IPS DF 4.7 (cell line): ENCODE data around the gene CHD1.
A peak's percentile ranks its signal among the peaks of the same experiment; 100 is the strongest.

Experiments
- DNase-seq: peaks from one replicate; pipeline ENCODE4 v3.0.0-alpha.2; 2013; ENCODE audit warnings: low spot score; ENCODE audit errors: extremely low read depth

The CHD1 gene

GRCh38 chr5:98904780-98905179, 24.0 kb downstream of the CHD1 start:
- no peak for DNase-seq

GRCh38 chr5:98902733-98903132, 26.1 kb downstream of the CHD1 start:
- no peak for DNase-seq

DNA sequence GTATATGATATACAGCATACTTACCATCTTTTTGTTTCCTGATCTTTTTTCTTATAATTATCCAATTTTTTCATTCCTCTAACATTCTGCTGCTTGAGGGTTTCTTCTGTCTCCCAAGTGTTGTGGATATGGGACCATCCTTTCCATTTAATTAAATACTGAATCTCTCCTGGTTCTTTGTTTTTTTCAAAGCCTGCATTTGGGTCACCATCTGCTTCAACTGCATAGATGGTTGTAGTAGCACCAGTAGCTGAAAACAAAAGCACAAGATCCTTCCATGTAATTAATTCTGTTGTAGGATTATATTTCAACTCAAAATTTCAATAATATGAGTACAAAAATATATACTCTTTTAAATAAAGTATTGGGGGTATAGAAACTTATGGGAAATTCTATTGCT, 29.4 kb downstream of the CHD1 start:
- no peak for DNase-seq

- no peak for DNase-seq
Observed at GRCh38 chr5:98898743-98899142, 30.1 kb downstream of the CHD1 start.

- no peak for DNase-seq
Observed at GRCh38 chr5:98891591-98891990, 37.2 kb downstream of the CHD1 start.

- no peak for DNase-seq
Observed at GRCh38 chr5:98880598-98880997, 48.2 kb downstream of the CHD1 start.

DNA sequence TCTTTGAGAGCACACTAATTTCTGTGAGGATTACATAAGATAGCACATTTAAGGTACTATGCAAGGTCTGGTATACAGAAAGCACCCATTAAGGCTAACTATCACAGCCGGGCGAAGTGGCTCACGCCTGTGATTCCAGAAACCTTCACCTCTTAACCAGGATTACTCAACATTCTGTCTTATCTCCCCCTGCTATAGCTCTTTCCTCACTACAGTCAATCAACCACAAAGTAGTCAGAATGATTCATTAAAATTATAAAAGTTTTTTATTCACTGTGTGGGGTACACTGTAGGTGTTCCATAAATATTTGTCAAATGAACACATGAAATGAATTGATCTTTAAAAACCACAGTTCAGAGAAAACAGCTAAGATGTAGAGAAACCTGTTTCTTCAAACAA, 48.7 kb downstream of the CHD1 start:
- no peak for DNase-seq

DNA sequence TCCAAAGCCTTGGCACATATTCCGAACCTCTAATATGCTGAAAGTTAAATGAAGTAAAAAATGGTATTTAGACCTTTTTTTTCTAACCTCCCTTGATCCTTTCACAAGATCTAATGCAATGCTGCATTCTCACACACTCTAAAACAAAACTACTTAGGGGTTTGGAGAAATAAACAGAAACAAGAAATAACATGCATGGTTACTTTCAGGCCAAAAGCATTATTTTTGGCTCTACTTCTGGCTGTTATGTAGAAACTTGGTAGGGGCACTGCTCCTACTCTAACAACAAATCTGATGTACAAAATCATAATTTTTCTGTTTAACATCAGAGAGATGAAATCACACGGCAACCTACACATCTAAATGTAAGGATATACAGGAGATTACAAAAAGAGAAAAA, 51.2 kb downstream of the CHD1 start:
- no peak for DNase-seq

GRCh38 chr5:98872674-98873073, 56.1 kb downstream of the CHD1 start:
- no peak for DNase-seq

GRCh38 chr5:98865690-98866089, 63.1 kb downstream of the CHD1 start:
- DNase-seq = no peak

GRCh38 chr5:98847054-98847453, 81.8 kb downstream of the CHD1 start:
- DNase-seq = no peak

DNA sequence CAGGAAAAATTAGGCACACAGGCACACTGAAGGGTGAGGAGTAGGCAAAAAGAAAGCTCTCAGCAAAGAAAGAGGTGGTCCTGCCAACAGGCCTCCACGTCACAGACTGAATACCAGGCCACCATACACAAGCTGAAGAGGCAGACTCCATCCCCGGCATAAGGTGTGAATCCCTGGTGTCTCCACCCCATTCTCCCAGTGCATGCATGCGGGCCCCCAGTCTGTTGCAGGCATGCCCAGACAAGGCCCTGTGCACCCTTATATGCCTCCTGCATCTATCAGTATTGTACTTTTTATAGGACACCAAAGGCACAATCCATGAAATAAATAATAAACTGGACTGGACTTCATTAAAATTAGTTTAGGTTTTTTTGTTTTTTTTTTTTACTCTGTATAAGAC, 82.3 kb downstream of the CHD1 start:
- no peak for DNase-seq

GRCh38 chr5:98845878-98846277, 82.9 kb downstream of the CHD1 start:
- DNase-seq = no peak

- DNase-seq = no peak
Observed at GRCh38 chr5:98844865-98845264, 83.9 kb downstream of the CHD1 start.

DNA sequence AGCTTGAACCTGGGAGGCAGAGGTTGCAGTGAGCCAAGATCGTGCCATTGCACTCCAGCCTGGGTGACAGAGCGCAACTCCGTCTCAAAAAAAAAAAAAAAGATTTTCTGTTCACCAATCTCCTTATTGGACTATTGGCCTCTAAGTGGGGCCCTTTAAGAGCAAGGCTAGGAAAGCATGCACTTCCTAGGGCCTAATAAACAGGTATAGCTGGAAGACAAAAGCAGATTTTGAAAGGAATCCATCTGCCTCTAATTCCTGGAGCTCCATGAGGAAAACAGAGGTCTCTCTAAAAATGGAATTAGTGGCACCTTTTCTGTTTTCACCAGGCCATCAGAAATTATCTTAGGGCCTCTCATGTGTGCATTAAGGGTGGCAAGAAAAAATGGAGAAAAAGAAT, 85.3 kb downstream of the CHD1 start:
- DNase-seq = no peak

- no peak for DNase-seq
Observed at GRCh38 chr5:98840946-98841345, 87.9 kb downstream of the CHD1 start.

GRCh38 chr5:98839469-98840383, 89.1 kb downstream of the CHD1 start:
- no peak for DNase-seq

GRCh38 chr5:98836175-98836574, 92.6 kb downstream of the CHD1 start:
- DNase-seq = no peak

DNA sequence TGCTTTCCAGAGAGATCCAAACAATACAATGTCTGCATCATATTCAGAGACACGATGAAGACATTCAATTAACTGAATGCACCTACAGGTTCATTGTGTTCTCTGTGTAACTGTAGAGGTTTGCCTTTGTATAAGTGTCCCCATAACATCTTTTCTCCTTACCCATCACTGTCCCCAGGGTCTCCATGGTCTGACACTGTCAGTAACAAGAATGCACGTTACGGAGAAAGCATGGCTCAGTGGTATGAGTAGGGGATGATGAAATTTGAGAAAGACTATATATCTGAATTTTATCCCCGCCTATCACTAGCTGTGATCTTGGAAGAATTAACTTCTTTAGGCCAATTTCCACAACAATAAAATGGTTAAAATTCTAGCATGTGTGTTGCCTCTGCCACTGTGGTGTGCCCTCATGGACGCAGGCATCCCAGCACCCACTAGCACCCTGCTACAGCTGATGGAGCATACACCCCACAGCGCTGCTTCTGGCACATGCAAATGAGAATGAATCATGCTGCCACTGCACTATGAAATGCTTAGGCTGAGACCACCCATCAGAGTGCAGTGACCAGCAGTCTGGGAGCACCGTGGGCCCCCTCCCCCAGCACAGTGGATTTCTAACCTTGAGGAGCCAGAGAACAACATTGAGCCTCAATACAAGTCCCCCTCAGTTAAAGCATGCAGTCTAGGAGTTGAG, 101.1 kb downstream of the CHD1 start:
- DNase-seq = no peak

DNA sequence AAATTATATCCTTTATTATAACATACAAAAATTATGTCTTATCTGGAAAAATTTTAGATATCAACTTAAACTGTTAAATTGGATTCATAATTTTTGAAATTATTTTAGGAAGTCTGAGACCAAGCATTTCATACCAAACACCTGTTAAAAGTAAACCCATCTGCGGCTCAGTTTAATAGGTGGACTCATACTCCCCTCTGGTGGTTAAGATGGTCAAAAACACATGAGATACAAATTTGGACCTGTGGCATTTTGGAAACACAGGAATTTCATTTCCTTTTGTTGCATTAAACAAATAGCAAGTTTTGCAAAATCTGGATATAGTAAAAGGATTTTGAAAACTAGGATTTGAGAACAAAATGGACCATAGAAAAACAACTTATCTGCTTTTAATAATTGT, 101.6 kb downstream of the CHD1 start:
- peak; percentile 22 for DNase-seq

DNA sequence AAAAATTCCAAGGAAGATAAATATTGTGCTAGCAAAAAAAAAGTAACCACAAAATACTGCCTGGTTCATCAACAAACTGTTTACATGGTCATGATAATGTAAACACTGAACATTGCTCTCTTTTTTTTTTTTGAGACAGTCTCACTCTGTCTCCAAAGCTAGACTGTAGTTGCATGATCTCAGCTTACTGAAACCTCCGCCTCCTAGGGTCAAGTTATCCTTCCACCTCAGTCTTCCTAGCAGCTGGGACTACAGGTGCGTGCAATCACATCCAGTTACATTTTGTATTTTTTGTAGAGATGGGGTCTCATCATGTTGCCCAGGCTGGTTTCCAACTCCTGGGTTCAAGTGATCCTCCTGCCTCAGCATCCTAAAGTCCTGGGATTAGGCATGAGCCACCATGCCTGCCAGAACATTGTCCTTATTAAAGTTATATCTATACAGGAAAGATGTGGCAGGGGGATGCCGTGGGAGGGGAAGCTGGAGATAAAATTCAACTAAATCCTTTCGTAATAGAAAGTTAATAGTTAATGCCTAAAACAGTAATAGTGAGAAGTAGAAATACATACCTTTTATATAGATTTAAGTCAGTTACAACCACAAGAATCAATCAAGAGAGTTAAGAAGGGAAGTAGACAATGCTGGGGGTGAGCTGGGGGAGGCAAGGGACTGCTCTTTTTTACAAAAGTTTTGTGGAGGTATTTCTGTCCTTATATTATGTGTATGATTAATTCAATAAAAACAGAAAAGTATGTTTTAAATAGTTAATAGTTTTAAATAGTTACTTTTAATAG, 103.0 kb downstream of the CHD1 start:
- DNase-seq = no peak
